ENCODE results near the gene ADH1C.
"Not testable (repeated sequence)": the region's sequence is repeated elsewhere in the genome, so short reads cannot be mapped to it uniquely, and the experiment has no call there.

The ADH1C gene

DNA sequence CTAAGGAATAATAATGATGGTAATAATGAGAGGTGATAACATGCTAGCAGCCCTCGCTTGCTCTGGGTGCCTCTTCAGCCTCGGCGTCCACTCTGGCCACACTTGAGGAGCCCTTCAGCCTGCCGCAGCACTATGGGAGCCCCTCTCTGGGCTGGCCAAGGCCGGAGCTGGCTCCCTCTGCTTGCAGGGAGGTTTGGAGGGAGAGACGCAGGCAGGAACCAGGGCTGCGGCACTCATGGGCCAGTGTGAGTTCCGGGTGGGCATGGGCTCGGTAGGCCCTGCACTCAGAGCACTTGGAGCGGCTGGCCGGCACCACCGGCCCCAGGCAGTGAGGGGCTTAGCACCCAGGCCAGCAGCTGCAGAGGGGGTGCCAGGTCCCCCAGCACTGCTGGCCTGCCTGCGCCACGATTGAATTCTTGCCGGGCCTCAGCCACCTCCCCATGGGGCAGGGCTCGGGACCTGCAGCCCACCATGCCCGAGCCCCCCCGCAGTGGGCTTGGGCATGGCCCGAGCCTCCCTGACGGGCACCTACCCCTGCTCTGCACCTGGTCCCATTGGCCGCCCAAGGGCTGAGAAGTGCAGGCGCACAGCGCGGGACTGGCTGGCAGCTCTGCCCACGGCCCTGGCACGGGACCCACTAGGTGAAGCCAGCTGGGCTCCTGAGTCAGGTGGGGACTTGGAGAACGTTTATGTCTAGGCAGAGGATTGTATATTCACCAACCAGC, 7.1 kb upstream of the ADH1C start:
- DNase-seq (ENCODE audit: low read depth in 1 of 2, low spot score in 1 of 2) = no peak

DNA sequence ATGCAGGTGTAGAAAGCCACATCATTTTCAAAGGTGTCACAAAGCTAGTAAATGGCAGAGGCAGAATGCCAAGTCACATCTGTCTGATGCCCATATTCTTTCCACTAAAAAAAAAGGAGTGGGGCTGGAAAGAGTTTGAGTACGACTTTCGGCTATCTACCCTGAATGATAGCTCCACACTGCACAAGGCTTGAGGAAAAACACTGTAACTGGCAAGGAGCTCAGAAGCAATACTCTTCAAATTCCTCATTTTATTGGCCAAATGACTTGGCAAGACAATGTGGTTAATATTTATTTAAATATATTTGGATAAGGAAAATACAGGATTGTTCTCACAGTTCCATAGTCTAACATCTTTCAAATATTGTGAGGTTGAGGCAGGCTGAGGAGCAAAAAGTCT, 5.4 kb upstream of the ADH1C start:
- no peak for DNase-seq (ENCODE audit: low read depth in 1 of 2, low spot score in 1 of 2)

DNA sequence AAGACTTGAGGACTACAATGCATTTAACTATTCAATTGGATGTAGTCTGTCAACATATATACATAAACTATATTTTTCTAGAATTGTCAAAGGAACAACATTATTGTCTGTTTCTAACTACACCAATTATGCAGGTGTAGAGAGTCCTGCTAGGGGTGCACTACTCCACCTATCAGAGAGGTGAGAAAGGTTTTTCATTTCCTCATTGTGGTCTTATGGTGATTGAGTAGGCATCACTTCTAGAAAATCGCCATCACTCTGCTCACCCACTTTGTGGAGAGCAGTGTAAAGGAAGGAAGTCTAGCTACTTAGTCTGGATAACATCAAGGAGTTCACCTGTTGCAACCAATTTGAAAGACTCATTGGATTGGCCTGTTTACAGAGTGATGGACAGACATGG, 4.4 kb upstream of the ADH1C start:
- no peak for DNase-seq (ENCODE audit: low read depth in 1 of 2, low spot score in 1 of 2)

DNA sequence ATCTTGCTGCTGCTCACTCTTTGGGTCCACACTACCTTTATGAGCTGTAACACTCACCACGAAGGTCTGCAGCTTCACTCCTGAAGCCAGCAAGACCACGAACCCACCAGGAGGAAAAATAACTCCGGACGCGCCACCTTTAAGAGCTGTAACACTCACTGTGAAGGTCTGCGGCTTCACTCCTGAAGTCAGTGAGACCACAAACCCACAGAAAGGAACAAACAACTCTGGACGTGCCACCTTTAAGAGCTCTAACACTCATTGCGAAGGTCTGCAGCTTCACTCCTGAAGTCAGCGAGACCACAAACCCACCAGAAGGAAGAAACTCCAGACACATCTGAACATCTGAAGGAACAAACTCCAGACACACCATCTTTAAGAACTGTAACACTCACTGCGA, 3.6 kb upstream of the ADH1C start:
- DNase-seq (ENCODE audit: low read depth in 1 of 2, low spot score in 1 of 2) = not testable (repeated sequence)

DNA sequence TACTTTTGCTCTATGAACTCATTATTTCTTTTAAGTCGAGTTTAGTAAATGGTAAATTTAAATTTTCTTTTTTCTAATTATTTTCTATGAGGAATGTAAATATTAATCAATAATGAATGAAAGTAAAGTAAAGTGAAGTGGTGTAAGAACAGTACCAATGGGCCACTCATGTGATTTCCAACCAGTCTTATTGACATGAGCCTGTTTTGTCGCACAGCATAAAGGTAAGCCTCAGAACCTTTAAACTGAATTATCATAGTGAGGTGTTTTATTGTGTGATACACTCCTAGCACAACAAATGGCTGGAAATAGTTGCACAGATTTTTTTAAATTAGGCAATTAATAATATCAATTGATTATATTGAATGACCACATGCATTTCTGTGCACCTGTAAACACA, 1.1 kb downstream of the ADH1C start:
- DNase-seq (ENCODE audit: low read depth in 1 of 2, low spot score in 1 of 2) = no peak

DNA sequence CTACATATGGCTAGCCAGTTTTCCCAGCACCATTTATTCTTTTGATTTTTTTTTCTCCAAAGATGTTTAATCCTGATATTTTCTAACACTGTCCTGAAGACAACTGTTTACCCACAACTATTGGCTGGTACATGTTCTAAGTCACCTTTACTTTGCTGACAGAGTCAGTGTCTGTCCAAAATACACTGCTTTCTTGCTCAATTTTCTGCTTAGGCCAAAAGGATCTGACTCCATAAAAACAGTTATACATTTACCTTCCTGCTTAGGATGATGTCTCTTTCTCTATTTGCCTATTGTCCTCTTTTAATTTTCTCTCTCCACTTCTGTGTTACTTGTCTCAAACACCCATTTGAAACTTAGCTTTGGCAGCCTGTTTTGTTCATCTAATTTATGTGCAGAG, 3.2 kb downstream of the ADH1C start:
- no peak for DNase-seq (ENCODE audit: low read depth in 1 of 2, low spot score in 1 of 2)

DNA sequence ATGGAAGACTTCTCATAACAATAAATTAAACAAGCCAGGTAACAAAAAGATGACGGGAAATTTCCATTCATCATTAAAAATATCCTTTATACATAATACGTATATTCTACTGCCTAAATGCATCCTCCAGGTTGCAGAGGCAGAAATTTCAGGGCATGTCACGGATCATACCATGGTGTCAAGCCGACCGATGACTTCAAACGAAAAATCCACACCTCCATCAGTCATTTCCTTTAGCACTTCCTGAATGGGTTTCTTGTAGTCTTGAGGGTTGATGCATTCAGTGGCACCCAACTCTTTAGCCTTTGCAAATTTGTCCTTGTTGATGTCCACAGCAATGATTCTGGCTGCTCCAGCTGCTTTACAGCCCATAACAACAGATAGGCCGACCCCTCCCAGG, 9.9 kb downstream of the ADH1C start:
- not testable (repeated sequence) for DNase-seq (ENCODE audit: low read depth in 1 of 2, low spot score in 1 of 2)

DNA sequence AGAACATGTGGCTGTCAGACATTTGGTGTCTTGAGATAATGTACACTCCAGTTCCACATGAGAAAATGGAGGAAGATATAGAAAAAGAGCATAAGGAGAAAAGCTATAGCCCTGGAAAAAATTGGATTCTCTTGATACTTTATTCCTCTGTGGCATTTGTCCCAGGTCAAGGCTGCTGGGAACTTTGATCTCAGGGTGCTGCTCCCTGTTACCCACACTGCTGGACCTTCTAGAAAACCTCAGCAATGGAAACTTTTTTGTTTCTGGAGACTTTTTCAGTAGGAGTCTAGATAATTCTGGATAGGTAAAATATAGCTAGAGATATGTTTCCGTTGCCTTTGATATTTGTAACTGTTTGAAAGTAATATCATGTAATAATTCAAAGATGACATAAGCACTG, 11.1 kb downstream of the ADH1C start:
- DNase-seq (ENCODE audit: low read depth in 1 of 2, low spot score in 1 of 2) = no peak

DNA sequence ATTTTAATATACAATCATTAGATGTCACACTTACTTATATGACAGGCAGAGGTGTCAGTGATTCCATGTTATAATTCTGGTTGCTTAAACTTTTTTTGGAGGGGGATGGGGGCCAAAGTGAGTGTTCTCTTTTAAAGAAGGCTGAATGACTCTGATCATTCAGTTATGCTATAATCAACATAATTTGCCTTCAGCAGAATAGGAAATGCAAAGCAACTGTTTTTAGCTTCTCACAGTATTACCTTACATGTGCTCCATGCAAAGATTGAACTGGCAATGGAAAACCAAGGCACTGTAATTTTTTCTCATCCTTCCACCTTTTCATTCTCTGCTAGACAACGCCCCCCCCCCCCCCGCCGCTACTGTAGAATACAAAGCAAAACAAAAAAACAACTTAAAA, 13.4 kb downstream of the ADH1C start:
- no peak for DNase-seq (ENCODE audit: low read depth in 1 of 2, low spot score in 1 of 2)

DNA sequence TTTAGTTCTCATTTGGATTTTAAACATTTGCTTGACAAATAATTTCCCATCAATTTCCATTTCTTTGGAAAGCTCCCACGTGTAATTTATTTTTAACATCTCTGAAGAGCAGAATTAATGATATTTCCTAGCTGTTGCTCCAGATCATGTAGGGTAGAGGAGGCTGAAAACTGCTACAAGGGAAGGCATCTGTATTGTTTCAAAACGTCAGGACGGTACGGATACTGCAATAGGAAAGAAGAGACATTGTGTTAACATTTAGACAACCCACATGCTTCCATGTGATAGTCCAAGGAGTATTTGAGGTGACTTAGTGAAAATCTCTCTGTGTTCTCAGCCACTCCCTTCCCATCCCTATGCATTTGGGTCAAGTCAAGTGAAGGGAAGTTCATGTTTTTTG, 16.0 kb downstream of the ADH1C start:
- no peak for DNase-seq (ENCODE audit: low read depth in 1 of 2, low spot score in 1 of 2)

DNA sequence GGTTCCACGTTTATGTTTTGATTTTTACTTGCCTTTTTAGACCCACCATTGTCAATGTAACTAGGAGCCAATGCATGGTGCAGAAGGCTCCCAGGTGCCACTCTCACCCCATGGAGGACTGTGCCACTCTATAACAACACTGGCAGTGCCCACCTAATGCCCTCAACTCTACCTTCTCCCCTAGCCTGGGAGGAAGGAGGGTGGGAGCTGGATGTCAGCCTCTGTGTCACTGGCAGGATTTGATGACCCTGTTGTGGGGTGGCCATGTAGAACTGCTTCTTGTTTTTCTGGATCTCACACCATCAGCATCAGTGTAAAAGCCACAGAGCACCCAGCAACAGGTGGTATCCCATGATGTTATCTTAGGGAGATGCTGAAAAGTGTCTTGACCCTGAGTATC, 17.7 kb downstream of the ADH1C start:
- DNase-seq (ENCODE audit: low read depth in 1 of 2, low spot score in 1 of 2) = no peak

DNA sequence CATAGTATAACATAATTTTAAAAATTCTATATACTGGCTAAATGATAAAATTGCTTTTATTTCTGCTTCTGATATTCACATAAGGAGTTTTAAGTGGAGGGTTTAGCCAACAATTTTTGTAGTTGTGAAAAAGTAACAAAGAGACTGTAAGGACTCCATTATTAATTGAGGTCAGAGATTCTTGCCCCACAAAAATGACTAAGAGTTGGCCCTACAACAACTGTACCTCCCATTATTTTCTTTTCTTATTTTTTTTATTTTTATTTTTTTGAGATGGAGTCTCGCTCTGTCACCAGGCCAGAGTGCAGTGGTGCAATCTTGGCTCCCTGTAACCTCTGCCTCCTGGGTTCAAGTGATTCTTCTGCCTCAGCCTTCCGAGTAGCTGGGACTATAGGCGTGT, 21.9 kb downstream of the ADH1C start:
- DNase-seq (ENCODE audit: low read depth in 1 of 2, low spot score in 1 of 2) = no peak

DNA sequence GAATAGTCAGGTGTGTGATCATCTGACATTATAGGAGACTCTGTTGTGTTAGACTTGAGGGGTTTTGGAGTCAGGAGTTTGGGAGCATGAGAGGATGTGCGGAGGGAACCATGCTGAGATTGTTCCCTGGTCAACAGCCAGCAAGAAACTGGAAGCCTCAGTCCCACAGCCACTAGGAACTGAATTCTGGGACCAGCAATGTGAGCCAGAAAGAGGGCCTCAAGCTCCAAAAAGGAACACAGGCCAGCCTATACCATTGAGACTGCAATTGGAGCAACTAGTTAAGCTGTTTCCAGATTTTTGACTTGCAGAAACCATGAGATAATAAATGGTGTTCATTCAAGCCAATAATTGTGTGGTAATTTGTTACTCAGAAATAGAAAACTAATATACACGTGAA, 22.7 kb downstream of the ADH1C start:
- DNase-seq (ENCODE audit: low read depth in 1 of 2, low spot score in 1 of 2) = no peak

DNA sequence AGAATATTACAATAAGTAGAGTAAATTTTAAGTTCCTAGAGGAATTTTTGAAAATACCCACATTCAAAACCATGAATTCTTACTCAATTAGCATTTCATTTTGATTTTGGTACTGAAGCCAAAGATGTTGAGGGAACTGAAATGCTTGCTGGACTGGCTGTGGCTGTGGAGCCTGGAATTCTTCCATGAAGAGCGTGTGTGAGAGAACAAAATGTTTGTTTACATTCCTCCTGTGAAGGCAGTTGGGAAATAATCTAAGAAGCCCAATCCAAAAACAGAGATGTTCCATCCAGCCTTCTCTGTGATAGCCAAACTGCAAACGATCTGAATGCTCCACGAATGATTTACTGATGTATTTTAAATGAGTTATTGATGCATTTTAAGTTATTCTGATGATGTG, 27.6 kb downstream of the ADH1C start:
- DNase-seq (ENCODE audit: low read depth in 1 of 2, low spot score in 1 of 2) = no peak

DNA sequence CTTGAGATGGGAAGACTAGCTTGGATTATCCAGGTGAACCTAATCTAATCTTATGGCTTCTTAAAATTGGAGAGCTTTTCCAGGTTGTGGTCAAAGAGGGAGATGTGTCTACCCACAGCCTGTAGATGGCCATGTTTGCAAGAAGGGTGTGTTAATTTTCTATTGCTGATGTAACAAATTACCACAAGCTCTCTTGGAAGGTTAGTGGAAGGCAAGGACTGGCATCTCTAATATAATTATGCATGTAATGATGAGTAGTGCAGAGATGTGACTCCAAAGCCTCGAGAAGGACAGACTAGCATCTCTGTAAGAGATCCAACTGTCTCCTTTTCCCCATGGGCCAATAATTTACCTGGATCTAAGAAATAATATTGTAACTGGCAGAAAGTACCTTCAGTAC, 28.2 kb downstream of the ADH1C start:
- no peak for DNase-seq (ENCODE audit: low read depth in 1 of 2, low spot score in 1 of 2)

DNA sequence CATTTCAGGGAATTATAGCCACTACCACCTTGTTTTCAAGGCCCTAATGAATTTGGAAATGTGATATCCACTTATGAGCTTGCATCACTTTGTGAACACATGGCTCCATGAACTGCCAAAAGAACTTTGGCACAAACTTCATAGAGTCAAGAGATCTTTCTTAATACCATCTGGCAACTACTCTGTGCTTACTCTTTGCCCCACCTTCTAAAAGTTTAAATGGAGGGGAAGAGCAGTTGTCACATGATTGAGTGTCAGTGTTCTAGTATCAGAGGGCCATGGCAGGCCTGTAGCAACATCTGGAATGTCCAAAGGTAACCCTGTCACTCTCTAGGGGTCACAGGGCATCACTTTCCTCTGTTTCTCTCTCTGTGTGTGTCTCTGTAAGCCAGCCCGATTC, 28.8 kb downstream of the ADH1C start:
- no peak for DNase-seq (ENCODE audit: low read depth in 1 of 2, low spot score in 1 of 2)

DNA sequence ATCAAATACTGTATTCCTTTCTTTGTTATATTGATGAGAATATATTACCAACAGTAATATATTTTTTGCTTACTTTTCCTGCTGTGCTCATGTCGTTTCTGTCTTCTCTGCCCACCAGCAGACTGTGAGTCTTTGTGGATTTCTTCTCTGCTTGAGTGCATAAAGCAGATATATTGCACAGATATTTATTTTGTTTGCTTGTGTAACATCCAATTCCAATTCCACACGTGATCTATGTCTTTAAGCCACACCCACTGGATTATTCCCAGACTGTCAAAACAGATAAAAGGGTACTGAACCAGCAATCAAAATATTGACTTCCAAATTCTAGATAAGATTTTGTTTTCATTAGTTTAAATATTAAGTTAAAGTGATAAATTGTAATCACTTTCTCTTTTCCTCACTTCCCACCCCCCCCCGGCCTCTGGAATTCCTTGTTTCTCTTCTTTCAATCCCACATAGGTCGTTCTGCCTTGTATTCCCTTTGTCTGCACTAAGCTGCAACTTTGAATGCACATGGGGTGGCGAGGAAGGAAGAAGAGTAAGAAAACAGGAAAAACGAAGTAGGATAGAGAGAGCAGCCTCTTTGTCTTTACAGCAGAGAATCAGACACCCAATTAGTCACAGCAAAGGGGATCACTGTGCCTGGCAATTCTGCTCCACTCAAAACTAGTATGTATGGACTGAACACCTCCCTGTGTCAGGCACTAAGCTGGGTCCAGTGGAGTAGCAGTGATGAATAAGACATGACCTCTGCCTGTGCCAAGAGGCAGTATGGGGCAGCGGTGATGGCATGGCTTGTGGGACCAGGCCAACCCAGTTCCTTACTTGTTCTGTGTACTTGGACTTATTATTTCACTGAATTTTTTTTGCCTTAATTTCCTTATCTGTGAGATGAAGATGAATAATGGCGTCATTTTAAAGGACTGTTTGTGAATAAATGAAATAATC, 31.0 kb downstream of the ADH1C start, which contains the start of gene ADH1B:
ADH1B (minus strand) TSS at position 161 of the 951 bp plus-strand sequence; CDS start at position 91, 70 bp downstream.
- DNase-seq (ENCODE audit: low read depth in 1 of 2, low spot score in 1 of 2) = no peak

DNA sequence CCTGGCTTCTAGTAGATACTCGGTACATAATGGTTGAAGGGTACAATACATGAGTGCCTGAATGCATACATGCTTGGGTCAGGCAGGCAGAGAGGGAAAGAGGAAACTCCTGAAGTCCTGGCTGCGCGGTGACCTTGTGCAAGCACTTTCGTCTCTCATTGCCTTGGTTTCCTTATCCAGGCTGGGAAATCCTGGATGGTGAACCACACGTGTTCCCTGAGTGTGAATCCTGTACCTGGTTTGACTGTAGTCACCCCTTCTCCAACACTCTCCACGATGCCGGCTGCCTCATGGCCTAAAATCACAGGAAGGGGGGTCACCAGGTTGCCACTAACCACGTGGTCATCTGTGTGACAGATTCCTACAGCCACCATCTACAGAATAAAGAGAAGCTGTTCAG, 34.7 kb downstream of the ADH1C start:
- not testable (repeated sequence) for DNase-seq (ENCODE audit: low read depth in 1 of 2, low spot score in 1 of 2)

DNA sequence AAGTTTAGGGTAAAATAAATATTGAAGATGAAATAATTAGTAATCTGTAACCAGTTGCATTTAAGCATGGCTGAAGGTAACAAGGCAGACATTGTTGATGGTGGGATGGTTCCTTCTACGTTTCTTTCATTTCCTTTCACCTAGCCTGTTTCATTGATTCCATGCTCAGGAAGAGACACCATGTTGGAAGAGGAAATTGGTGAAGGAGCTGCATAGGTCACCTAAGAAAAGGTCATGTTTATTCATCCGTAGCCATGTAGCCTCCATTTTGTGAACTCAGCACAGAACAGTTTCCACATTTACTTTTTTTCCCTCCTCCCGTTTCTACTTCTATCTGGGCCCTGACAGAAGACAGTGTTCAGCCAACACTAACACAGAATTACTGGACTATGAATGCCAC, 35.2 kb downstream of the ADH1C start:
- no peak for DNase-seq (ENCODE audit: low read depth in 1 of 2, low spot score in 1 of 2)

DNA sequence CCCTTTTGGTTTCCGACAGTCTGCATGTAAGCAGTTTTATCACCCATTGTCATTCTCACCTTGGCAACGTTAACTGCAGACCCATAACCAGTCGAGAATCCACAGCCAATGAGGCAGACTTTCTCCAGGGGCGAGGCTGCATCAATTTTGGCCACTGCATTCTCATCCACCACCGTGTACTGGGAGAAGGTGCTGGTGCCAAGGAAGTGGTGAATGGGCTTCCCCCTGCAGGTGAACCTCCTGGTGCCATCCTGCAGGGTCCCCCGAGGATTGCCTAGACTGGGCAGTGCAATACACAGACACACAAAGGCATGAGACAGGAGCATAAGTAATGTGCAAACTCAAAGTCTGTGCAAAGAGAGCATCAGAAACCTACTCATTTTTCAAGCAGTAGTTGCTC, 36.7 kb downstream of the ADH1C start:
- DNase-seq (ENCODE audit: low read depth in 1 of 2, low spot score in 1 of 2) = no peak

DNA sequence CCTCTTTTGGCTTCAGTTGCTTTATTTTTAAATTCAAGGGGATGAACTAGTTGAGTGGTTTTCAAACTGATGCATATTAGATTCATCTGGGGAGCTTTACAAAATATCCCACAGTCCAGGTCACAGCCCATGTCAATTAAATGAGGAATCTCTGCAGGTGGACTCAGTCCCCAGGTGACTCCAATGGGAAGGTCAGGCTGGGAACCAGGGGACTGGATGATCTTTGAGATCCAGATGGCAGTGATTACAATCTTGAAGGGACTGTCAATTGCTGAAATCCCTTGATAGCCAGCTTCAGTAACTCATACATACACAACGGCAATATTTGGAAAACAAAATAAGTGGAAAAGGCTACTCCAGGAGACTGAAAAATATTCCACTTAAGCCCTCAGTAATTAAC, 38.3 kb downstream of the ADH1C start:
- no peak for DNase-seq (ENCODE audit: low read depth in 1 of 2, low spot score in 1 of 2)

DNA sequence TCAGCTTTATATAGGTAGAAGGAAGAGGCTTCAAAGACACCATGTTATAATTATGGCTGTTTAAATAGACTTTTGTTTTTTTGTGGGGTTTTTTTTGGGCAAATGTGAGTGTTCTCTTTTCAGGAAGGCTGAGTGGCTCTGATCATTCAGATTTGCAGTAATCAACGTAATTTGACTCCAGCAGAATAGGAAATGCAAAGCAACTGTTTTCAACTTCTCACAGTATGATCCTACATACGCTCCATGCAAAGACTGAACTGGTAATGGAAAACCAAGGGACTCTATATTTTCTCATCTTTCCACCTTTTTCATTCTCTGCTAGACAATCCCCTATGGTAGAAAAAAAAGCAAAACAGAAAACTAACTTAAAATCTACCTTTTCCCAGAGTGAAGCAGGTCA, 42.2 kb downstream of the ADH1C start:
- DNase-seq (ENCODE audit: low read depth in 1 of 2, low spot score in 1 of 2) = no peak

Measured in activated CD4-positive, alpha-beta T cell treated with anti-CD3 and anti-CD28 coated beads, Interleukin-2, amount 50 U/mL, for 24 hours (primary cell).